K562 (cell line): ENCODE measurements around the gene TMEM63A. TPM values are rescaled to one million over a fixed set of nuclear protein-coding genes. Genes with fewer than 3 reads are reported as not detected.

ENCODE experiments used
- ARID3B ChIP-seq: fragments of 250-450 bp; sonication (Bioruptor Pico); IDR thresholded peaks from 2 replicates; pipeline ENCODE4 v1.4.0; 2020; ENCODE audit warnings: borderline replicate concordance
- ARID4B ChIP-seq: sonication (generic); formaldehyde crosslinking; IDR thresholded peaks from 2 replicates; pipeline ENCODE4 v1.8.0; 2022; ENCODE audit warnings: mild to moderate bottlenecking, missing genetic modification reagents
- ARNT ChIP-seq, 2 experiments: fragments of 450-650 bp; IDR thresholded peaks; 2 replicates each; pipeline ENCODE4 v1.6.1; 2016; ENCODE audit warnings: mild to moderate bottlenecking in 1 of 2
- CBFB ChIP-seq: sonication (generic); formaldehyde crosslinking; IDR thresholded peaks from 2 replicates; pipeline ENCODE4 v1.4.0; 2020; ENCODE audit warnings: mild to moderate bottlenecking, missing genetic modification reagents
- CEBPB ChIP-seq: fragments of 450-650 bp; IDR thresholded peaks from 2 replicates; pipeline ENCODE4 v1.6.1; 2016; ENCODE audit warnings: missing genetic modification characterization, missing compliant biosample characterization
- CEBPG ChIP-seq, 3 experiments: fragments of 200-800 bp in 1 of 3; sonication (Bioruptor generic) in 1 of 3; sonication (generic) in 1 of 3; formaldehyde crosslinking in 1 of 3; IDR thresholded peaks in 2 of 3; conservative IDR thresholded peaks in 1 of 3; 2 replicates each; pipeline versions ENCODE4 v1.6.1 to v1.8.0; 2016 to 2022; ENCODE audit warnings: missing compliant biosample characterization in 2 of 3, missing genetic modification characterization in 2 of 3, mild to moderate bottlenecking in 1 of 3, missing genetic modification reagents in 1 of 3
- DPF2 ChIP-seq: fragments of 450-650 bp; IDR thresholded peaks from 2 replicates; pipeline ENCODE4 v1.6.1; 2016
- EP300 ChIP-seq: IDR thresholded peaks from 2 replicates; pipeline ENCODE4 v1.6.1; 2012; ENCODE audit warnings: low read length, improper control_type of control experiment
- HMG20A ChIP-seq: fragments of 450-650 bp; formaldehyde crosslinking; conservative IDR thresholded peaks from 2 replicates; pipeline ENCODE4 v1.4.0; 2020; ENCODE audit warnings: mild to moderate bottlenecking, mixed read lengths
- KLF1 ChIP-seq: fragments of 450-650 bp; IDR thresholded peaks from 2 replicates; pipeline ENCODE4 v1.6.1; 2016; ENCODE audit warnings: missing genetic modification characterization, missing compliant biosample characterization
- MAFK ChIP-seq: IDR thresholded peaks from 2 replicates; pipeline ENCODE4 v1.6.1; 2011; ENCODE audit warnings: low read length, improper control_type of control experiment
- MTA3 ChIP-seq: fragments of 450-650 bp; formaldehyde crosslinking; IDR thresholded peaks from 2 replicates; pipeline ENCODE4 v1.6.1; 2017; ENCODE audit warnings: mild to moderate bottlenecking, borderline replicate concordance
- MYNN ChIP-seq, 2 experiments: sonication (generic); formaldehyde crosslinking in 1 of 2; IDR thresholded peaks; 2 replicates each; pipeline versions ENCODE4 v1.5.0 to v1.6.1; 2016 to 2020; ENCODE audit warnings: antibody characterized with exemption in 1 of 2, missing genetic modification reagents in 1 of 2
- PRMT5 ChIP-seq: sonication (generic); formaldehyde crosslinking; IDR thresholded peaks from 2 replicates; pipeline ENCODE4 v1.5.0; 2020; ENCODE audit warnings: missing genetic modification reagents
- SMARCE1 ChIP-seq: fragments of 450-650 bp; IDR thresholded peaks from 2 replicates; pipeline ENCODE4 v1.7.1; 2016; ENCODE audit warnings: mild to moderate bottlenecking
- TFE3 ChIP-seq: fragments of 450-650 bp; formaldehyde crosslinking; IDR thresholded peaks from 2 replicates; pipeline ENCODE4 v1.4.0; 2020; ENCODE audit warnings: mild to moderate bottlenecking, mixed read lengths
- YY1 ChIP-seq, 3 experiments: IDR thresholded peaks; 2 replicates each; pipeline ENCODE4 v1.6.1; 2011; ENCODE audit warnings: low read length in 2 of 3, mild to moderate bottlenecking in 2 of 3, moderate library complexity in 2 of 3, borderline replicate concordance in 1 of 3, control low read depth in 1 of 3, low read depth in 1 of 3; ENCODE audit not compliant: insufficient read depth in 3 of 3, insufficient replicate concordance in 2 of 3, control insufficient read depth in 1 of 3, insufficient read length in 1 of 3; ENCODE audit errors: extremely low read depth in 1 of 3
- ZBTB7A ChIP-seq: IDR thresholded peaks from 2 replicates; pipeline ENCODE4 v1.6.1; 2011; ENCODE audit warnings: low read depth, mild to moderate bottlenecking, low read length, moderate library complexity, borderline replicate concordance; ENCODE audit not compliant: control insufficient read depth
- ZNF134 ChIP-seq: fragments of 250-450 bp; sonication (Bioruptor Pico); conservative IDR thresholded peaks from 2 replicates; pipeline ENCODE4 v1.4.0; 2020
- ZNF830 ChIP-seq: fragments of 250-450 bp; sonication (Bioruptor Pico); IDR thresholded peaks from 2 replicates; pipeline ENCODE4 v1.5.0; 2021; ENCODE audit warnings: mild to moderate bottlenecking
- polyA plus RNA-seq, 8 experiments: library from polyadenylated mRNA; depleted of rRNA in 4 of 8; stranded (reverse) in 5 of 8; unstranded in 3 of 8; fragments of >200 nt; fragmentation: Nextera tagmentation in 2 of 8; fragmentation: Illumina TruSeq in 1 of 8; extraction: Ambion mirVana in 2 of 8; extraction: Trizol in 1 of 8; gene quantifications; 2 replicates each; pipeline versions ENCODE4 v1.2.1 to v1.2.3, GENCODE V29; 2011 to 2014; ENCODE audit warnings: inconsistent platforms in 1 of 8, missing spikeins in 1 of 8
- total RNA-seq, 7 experiments: library from RNA; depleted of rRNA in 6 of 7; stranded (reverse); fragments of >200 nt in 6 of 7; fragmentation: Illumina TruSeq in 2 of 7; extraction: Trizol in 2 of 7; gene quantifications; 2 replicates each; pipeline versions ENCODE4 v1.2.1 to v1.2.3, GENCODE V29; 2011 to 2021; ENCODE audit warnings: low replicate concordance in 1 of 7

TMEM63A gene
- total and polyA plus RNA-seq, 9 of the 15 experiments (the other 6 are each of a cell fraction or from before 2014, with no cell fraction given), result 2.0 to 54.6 (median 17.5) TPM

- TF ChIP-seq ARID4B (CRISPR knock-in tag), result no peak
- no peak for TF ChIP-seq ARNT (IDR thresholded peaks at IDR 0.05)
- no peak for TF ChIP-seq TFE3 (CRISPR knock-in tag)
- 0 out of 2 replicates have a peak, but pooled peaks have one; percentile 27 for TF ChIP-seq ZNF830 (CRISPR knock-in tag)
- TF ChIP-seq ARID3B, result no peak
- peak; percentile 27; the same call in 1 of the 2 replicates for TF ChIP-seq MTA3
- TF ChIP-seq DPF2, result peak; percentile 32; the same call in 1 of the 2 replicates
- TF ChIP-seq CBFB, result no peak
- peak; percentile 98 for TF ChIP-seq CEBPB
- peak; percentile 54; the same call in 1 of the 2 replicates for TF ChIP-seq ZBTB7A
- 0 out of 2 replicates have a peak, but pooled peaks have one; percentile 55 for TF ChIP-seq KLF1
- TF ChIP-seq HMG20A (CRISPR knock-in tag), result no peak
- peak in 1 of 3 experiments; percentile 43 for TF ChIP-seq YY1 (IDR thresholded peaks at IDR 0.05; ENCODE audit: borderline replicate concordance in 1 of 3, control insufficient read depth in 1 of 3, extremely low read depth in 1 of 3, insufficient read depth in 3 of 3, insufficient read length in 1 of 3, insufficient replicate concordance in 2 of 3, low read depth in 1 of 3, low read length in 2 of 3)
- no peak for TF ChIP-seq MYNN (IDR thresholded peaks at IDR 0.05)
- no peak for TF ChIP-seq MYNN (CRISPR knock-in tag; IDR thresholded peaks at IDR 0.05)
- no peak for TF ChIP-seq EP300
- peak; percentile 79 for TF ChIP-seq CEBPG (CRISPR knock-in tag; IDR thresholded peaks at IDR 0.05)
- TF ChIP-seq CEBPG (tag; conservative IDR thresholded peaks at IDR 0.05 in 1 of 2, IDR thresholded peaks at IDR 0.05 in 1 of 2), result peak; percentile 89 to 93
- no peak for TF ChIP-seq ZNF134
- TF ChIP-seq PRMT5 (CRISPR knock-in tag), result no peak
- peak; percentile 38; the same call in 1 of the 2 replicates for TF ChIP-seq SMARCE1
- TF ChIP-seq MAFK, result no peak
Observed at GRCh38 chr1:225813214-225813964, 68.8 kb downstream of the TMEM63A start (continued).
